Heart right ventricle (tissue), 16 donors: ENCODE measurements around the gene RGS6. TPM values are rescaled to one million over a fixed set of nuclear protein-coding genes. Genes with fewer than 3 reads are reported as not detected.

Experiments used
- ATAC-seq, 8 donors: fragments of 200-7000 bp; cut with Tn5 transposase; one replicate each; pipeline ENCODE4 v1.9.1; 2020; ENCODE audit warnings: mild to moderate bottlenecking in 8 of 8, moderate library complexity in 8 of 8, moderate number of reproducible peaks in 1 of 8
- DNase-seq, 2 donors: peaks; one replicate each; pipeline ENCODE4 v3.0.0-alpha.2; 2020
- H3K27ac ChIP-seq, 10 donors: fragments of 200-600 bp; sonication (generic) in 2 of 10; one replicate each; pipeline versions ENCODE4 v1.5.0 to v1.8.0; 2020 to 2022; ENCODE audit warnings: mild to moderate bottlenecking in 3 of 10
- H3K27me3 ChIP-seq, 7 donors: fragments of 200-600 bp; one replicate each; pipeline ENCODE4 v1.8.0; 2021 to 2022; ENCODE audit warnings: mild to moderate bottlenecking in 2 of 7
- H3K36me3 ChIP-seq, 9 donors: fragments of 200-600 bp; sonication (generic) in 1 of 9; one replicate each; pipeline versions ENCODE4 v1.5.0 to v1.8.0; 2020 to 2022; ENCODE audit warnings: mild to moderate bottlenecking in 2 of 9
- H3K4me1 ChIP-seq, 9 donors: fragments of 200-600 bp; sonication (generic) in 1 of 9; one replicate each; pipeline versions ENCODE4 v1.5.0 to v1.8.0; 2020 to 2022; ENCODE audit warnings: mild to moderate bottlenecking in 4 of 9
- H3K4me3 ChIP-seq, 10 donors: fragments of 200-600 bp; sonication (generic) in 2 of 10; one replicate each; pipeline versions ENCODE4 v1.5.0 to v1.8.0; 2020 to 2022; ENCODE audit warnings: mild to moderate bottlenecking in 7 of 10, moderate library complexity in 2 of 10
- H3K9me3 ChIP-seq, 11 donors: fragments of 200-600 bp in 10 of 11; sonication (generic) in 2 of 11; one replicate each; pipeline versions ENCODE4 v1.5.0 to v1.8.0; 2013 to 2022; ENCODE audit warnings: mild to moderate bottlenecking in 2 of 11, control low read depth in 1 of 11, moderate library complexity in 1 of 11
- WGBS, 2 donors: extraction: QIAGEN DNeasy Blood & Tissue Kit; methylation state at CpG; one replicate each; pipeline ENCODE4 v1.1.7; 2013; ENCODE audit warnings: inconsistent platforms in 1 of 2; 5-methylcytosine and 5-hydroxymethylcytosine counted together
- intact Hi-C, 10 donors: fragments of 100-400 bp; cut with DNase I; formaldehyde crosslinking; loops; one replicate each; pipeline versions ENCODE4 v1.11.1 to v1.14.2; 2022
- polyA plus RNA-seq, 2 donors: library from polyadenylated mRNA; stranded (reverse); fragments of 200-250 nt; gene quantifications; one replicate each; pipeline ENCODE4 v1.2.3, GENCODE V29; 2013
- total RNA-seq, 10 donors: library from RNA; stranded (reverse); fragmentation: NEBNext Ultra II Directional in 3 of 10; extraction: Animal tissue kit (Norgen Biotek cat#: 25700) in 3 of 10; gene quantifications; one replicate each; pipeline versions ENCODE4 v1.2.1 to v1.2.4, GENCODE V29; 2021 to 2023
- TF ChIP-seq, protein P1 (sequence below), 9 donors: fragments of 200-600 bp; sonication (generic) in 2 of 9; IDR thresholded peaks; one replicate each; pipeline versions ENCODE4 v1.5.0 to v1.8.0; 2021 to 2022; ENCODE audit warnings: antibody characterized with exemption in 9 of 9, mild to moderate bottlenecking in 5 of 9, moderate library complexity in 1 of 9
- donor health status: Arrhythmogenic right ventricular cardiomyopathy.
- donor health status: ischemic (EF 13 %, LVEDD 7.1; RV severe dilation, severe dysfunction).
- donor health status: healthy with polysubstance abuse.
- donor health status: DM: no; HTN: yes; CAD: no.
- donor health status: DM: no; HTN: no; CAD: no.
- donor health status: ischemic (EF 25% LVEDD 6.9; RV normal size, moderate dysfunction).
- donor health status: ischemic (EF 25% LVEDD 5.7; RV mildly dilated, moderate dysfunction).
- donor health status: healthy.
- donor health status: DM: yes; HTN: yes; CAD: no.
- donor health status: Ischemic cardiomyopathy.
- donor health status: ischemic (EF 35%, LVEDD 5.7; RV mildly dilated, moderate dysfunction).
- donor health status: nonischemic (EF 11% LVEDD 7.7; RV severe dilation, severe dysfunction).
- donor health status: DM: yes; HTN: yes; CAD: no.
- donor health status: PGD.
- donor health status: ischemic (EF 29% LVEDD 5.4; RV normal size, mild dysfunction).
- donor health status: nonischemic (EF 23%, LVEDD 6.1; RV moderate dilation, normal function).

RGS6 gene
- total and polyA plus RNA-seq, 12 donors, result 1.2 to 31.9 (median 19.0) TPM

DNA sequence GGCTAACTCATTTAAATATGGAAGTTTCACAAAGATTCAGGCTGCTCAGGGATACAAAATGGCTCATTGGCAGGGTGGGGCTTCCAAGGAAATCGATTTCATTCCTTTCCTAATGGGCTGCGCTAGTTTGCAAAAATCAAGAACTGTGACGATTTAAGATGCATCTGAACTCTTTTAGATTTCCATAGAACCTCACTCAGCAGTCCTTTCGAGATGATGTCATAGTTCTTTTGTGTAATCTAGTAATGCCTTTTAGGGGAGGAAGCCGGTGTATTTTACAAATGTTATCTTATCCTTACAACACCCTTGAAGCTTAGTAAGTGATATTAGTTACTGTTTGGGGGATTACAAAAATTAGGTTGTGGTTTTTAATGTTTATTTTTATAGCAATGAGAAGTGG, 239.8 kb downstream of the RGS6 start:
- H3K4me1 ChIP-seq, result peaks cover 0 to 16% (median 4%) of the 10 kb centered on the region in 9 donors
- H3K27ac ChIP-seq, result no peak overlapping the region
- no peak for DNase-seq
- no peak overlapping the region for H3K4me3 ChIP-seq
- peaks cover 0 to 4% (median 0%) of the 10 kb centered on the region in 11 donors for H3K9me3 ChIP-seq
- no peaks in the 10 kb centered on the region for H3K27me3 ChIP-seq
- TF ChIP-seq, protein P1, sequence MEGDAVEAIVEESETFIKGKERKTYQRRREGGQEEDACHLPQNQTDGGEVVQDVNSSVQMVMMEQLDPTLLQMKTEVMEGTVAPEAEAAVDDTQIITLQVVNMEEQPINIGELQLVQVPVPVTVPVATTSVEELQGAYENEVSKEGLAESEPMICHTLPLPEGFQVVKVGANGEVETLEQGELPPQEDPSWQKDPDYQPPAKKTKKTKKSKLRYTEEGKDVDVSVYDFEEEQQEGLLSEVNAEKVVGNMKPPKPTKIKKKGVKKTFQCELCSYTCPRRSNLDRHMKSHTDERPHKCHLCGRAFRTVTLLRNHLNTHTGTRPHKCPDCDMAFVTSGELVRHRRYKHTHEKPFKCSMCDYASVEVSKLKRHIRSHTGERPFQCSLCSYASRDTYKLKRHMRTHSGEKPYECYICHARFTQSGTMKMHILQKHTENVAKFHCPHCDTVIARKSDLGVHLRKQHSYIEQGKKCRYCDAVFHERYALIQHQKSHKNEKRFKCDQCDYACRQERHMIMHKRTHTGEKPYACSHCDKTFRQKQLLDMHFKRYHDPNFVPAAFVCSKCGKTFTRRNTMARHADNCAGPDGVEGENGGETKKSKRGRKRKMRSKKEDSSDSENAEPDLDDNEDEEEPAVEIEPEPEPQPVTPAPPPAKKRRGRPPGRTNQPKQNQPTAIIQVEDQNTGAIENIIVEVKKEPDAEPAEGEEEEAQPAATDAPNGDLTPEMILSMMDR (IDR thresholded peaks at IDR 0.05), result no peak
- 78 to 84% methylated on average over 5 of the region's 5 CpGs for WGBS, 2 donors
- intact Hi-C loops, result no loop called here
- no peak for ATAC-seq
- H3K36me3 ChIP-seq, result no peaks in the 10 kb centered on the region

DNA sequence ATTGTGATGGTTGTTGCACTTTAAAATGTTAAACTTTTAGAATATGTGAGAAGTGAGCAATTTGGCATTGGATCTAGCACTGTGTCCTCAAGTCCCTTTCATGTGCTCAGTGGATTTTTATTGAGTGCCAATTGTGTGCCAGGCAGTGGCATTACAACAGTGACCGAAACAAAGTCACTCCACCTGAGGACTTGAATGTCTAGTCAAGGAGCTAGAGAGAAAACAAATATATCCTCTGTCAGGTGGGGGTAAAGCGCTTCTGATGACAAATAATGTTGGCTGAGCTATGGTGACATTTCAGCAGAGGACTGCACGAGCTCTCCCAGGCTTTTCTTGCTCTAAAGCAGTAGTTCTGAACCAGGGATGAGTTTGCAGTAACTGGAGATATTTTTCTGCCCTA, 240.4 kb downstream of the RGS6 start:
- Histone ChIP-seq H3K4me3 (no peak overlapping the region), H3K9me3 (no peaks in the 10 kb centered on the region), H3K27ac (no peak overlapping the region), H3K4me1 (peaks cover 0 to 22% (median 7%) of the 10 kb centered on the region in 9 donors), H3K36me3 (no peaks in the 10 kb centered on the region), H3K27me3 (no peaks in the 10 kb centered on the region)
- no peak for DNase-seq
- peak in 2 of 8 donors; percentile 28 to 75 for ATAC-seq
- WGBS, 2 donors, result 69 to 90% methylated on average over 3 of the region's 3 CpGs
- intact Hi-C loops, result no loop called here
- TF ChIP-seq, protein P1 (IDR thresholded peaks at IDR 0.05), result no peak

DNA sequence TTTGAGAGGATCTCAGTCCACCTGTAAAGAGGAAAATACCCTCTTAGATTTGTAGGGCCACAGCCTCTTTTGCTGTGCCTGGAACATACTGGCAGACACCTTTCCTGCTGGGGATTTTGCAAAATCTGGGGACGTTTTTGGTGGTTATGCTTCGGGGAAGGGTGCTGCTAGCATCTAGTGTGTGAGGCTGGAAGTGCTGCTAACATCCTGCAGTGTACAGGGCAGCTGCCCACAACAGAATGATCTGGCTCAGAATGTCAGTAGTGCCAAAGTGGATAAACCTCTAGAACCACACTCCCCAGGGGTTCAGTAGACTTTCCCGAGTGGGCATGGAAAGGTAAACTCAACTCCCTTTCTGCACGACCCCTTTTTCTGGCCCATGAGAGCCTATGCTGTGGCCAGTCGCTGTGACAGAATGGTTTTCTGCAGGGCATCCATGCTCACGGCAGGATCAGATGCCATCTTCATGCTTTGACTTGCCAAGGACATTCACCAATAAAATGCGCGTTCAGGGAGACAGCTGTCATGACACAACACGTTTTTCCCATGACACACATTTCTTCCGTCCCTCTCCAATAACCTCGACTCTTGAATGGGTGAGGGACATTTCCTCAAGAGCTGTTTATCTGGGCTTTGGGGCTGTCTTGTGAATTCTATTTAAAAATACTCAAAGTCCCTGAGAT, 240.9 kb downstream of the RGS6 start:
- Histone ChIP-seq H3K36me3 (no peaks in the 10 kb centered on the region), H3K4me1 (peaks cover 0 to 28% (median 8%) of the 10 kb centered on the region in 9 donors), H3K27ac (no peak overlapping the region), H3K27me3 (no peaks in the 10 kb centered on the region), H3K4me3 (no peak overlapping the region), H3K9me3 (no peaks in the 10 kb centered on the region)
- ATAC-seq (peak in 2 of 8 donors; percentile 37 to 63), DNase-seq (no peak)
- TF ChIP-seq, protein P1 (IDR thresholded peaks at IDR 0.05), result no peak
- WGBS, 2 donors, result 74 to 83% methylated on average over 11 of the region's 11 CpGs
- intact Hi-C loops, result no loop called here

DNA sequence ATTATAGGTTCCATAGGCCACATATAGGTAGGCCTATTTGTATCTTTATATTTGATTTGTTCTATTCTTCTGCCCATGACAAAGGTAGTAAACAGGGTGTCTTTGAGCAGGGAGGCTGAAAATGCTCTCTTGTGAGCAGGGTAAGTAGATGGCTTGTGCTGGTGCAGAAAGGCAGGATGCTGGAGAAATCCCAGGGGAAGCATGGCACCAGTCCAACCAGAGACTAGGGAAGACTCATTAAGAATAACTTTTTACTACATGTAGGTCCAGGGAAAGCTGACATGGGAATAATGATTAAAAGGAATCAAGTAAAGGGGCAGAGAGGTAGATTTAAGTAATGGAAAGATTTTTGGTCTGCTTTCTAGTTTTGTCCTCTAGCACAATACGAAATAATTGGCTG, 245.0 kb downstream of the RGS6 start:
- peak in 1 of 2 donors; percentile 61 for DNase-seq
- intact Hi-C loops, result no loop called here
- no peaks in the 10 kb centered on the region for H3K27me3 ChIP-seq
- H3K36me3 ChIP-seq, result no peaks in the 10 kb centered on the region
- peak in 2 of 8 donors; percentile 44 to 46 for ATAC-seq
- WGBS, 2 donors, result 56 to 63% methylated on average over 1 of the region's 1 CpG
- H3K4me3 ChIP-seq, result no peak overlapping the region
- TF ChIP-seq, protein P1 (IDR thresholded peaks at IDR 0.05), result no peak
- peaks cover 0 to 29% (median 8%) of the 10 kb centered on the region in 9 donors for H3K4me1 ChIP-seq
- H3K27ac ChIP-seq, result no peak overlapping the region
- H3K9me3 ChIP-seq, result peaks cover 0 to 9% (median 0%) of the 10 kb centered on the region in 11 donors
